CD4-positive, alpha-beta T cell treated with Interleukin-2 at 100 ng/mL for 4 hours (primary cell): ENCODE measurements around the gene GNG3.
"Not testable (repeated sequence)": the region's sequence is repeated elsewhere in the genome, so short reads cannot be mapped to it uniquely, and the experiment has no call there.

Experiments used
- DNase-seq: peaks from one replicate; pipeline ENCODE4 v3.0.0-alpha.2; 2020; ENCODE audit warnings: low spot score

Gene GNG3

DNA sequence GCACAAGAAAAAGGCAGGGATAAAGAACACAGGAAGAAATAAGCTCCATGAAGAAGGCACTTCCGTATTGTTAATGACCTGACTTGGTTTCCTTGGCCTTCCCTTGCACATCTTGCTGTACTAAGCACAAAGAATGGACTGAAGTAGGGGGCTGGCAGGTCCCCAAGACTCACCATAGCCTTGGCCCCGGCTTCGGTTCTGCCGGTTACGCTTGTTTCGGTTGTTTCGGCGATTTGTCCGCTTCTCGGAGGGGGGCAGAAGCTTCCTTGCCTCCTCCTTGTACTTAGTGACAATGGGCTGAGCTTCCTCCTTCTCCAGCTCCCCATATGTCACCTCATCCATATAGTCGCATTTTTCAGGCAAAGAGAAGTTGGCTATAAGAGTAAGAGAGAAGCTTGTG, 9.3 kb downstream of the GNG3 start:
- DNase-seq: no peak

DNA sequence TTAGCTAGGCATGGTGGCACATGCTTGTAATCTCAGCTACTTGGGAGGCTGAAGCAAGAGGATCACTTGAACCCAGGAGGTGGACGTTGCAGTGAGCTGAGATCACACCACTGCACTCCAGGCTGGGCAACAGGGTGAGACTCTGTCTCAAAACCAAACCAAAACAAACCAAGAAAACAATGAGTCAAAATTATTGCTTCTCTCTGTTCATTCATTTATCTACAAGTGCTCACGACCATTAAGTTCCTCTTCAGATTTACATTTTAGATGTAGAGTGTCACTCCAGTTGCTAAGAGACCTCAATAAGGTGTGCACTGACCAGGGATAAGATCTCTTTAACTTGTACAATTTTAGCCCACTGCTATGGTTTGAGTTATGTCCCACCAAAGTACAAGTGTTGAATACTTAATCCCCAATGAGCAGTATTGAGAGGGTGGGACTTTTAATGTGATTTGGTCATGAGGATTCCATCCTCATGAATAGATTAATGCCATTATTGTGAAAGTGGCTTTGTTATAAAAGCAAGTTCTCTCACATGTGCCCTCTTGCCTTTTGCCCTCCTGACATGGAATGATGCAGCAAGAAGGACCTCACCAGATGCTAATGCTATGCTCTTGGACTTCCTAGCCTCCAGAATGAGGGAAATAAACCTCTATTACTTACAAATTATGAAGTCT, 12.0 kb downstream of the GNG3 start:
- no peak for DNase-seq

- no peak for DNase-seq
Measured at GRCh38 chr11:62721994-62722393, 14.5 kb downstream of the GNG3 start.

DNA sequence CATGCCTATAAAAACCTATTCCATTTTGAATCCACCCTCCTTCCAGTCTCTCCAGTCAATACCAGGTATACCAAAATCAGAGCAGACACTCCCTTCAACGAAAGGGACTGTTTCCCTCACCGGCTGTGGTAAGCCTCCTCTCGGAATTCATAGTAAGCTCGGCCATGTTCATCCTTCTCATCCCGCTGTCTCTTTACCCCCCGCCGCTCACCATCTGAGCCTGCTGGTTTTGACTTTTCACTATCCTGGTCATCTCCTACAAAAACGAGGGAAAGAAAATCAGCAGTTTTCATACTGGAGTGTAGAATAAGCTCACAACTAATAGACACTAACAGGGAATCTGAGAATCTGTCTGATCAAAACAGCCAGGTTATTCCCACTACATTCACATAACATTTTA, 16.7 kb downstream of the GNG3 start:
- no peak for DNase-seq

DNA sequence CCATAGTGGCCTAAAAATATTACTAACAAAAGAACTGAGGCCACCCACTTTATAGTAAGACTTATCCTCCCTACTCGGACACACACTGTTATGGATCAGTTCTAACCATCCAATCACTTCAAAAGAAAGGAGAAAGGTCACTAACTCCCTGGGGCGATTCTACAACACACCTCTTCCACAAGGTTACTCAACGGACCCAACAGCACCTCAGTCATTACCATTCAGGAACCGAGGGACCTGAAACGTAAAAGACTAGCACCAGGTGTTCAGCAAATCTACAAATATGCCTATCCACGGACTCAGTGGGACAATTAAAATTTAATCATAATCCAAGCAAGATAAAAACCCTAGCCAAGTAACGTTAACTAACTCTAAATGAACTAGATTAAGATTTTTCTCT, 18.2 kb downstream of the GNG3 start:
- no peak for DNase-seq

GRCh38 chr11:62726156-62726914, 18.9 kb downstream of the GNG3 start:
- no peak for DNase-seq

- no peak for DNase-seq
Measured at GRCh38 chr11:62726915-62727164, 19.4 kb downstream of the GNG3 start.

- DNase-seq: peak; percentile 99
Measured at GRCh38 chr11:62727165-62727871, 19.8 kb downstream of the GNG3 start, which contains the start of gene HNRNPUL2. HNRNPUL2 (minus strand) TSS chr11:62727457; CDS start chr11:62727156, 301 bp downstream.

DNA sequence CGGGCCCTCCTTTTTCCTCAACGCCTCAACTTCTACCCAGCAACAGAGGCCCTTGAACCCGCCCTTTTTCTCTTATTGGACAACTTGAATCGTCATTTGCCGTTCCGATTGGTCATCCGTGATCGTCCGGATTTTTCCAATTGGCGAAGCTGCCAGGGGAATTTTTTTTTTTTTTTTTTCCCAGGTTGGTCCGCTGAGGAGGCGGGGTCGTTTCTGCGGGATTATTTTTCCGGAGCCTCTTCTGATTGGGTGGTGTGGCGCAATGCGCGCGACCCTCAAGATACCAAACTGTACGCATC, 20.3 kb downstream of the GNG3 start:
- DNase-seq: peak; percentile 96

DNA sequence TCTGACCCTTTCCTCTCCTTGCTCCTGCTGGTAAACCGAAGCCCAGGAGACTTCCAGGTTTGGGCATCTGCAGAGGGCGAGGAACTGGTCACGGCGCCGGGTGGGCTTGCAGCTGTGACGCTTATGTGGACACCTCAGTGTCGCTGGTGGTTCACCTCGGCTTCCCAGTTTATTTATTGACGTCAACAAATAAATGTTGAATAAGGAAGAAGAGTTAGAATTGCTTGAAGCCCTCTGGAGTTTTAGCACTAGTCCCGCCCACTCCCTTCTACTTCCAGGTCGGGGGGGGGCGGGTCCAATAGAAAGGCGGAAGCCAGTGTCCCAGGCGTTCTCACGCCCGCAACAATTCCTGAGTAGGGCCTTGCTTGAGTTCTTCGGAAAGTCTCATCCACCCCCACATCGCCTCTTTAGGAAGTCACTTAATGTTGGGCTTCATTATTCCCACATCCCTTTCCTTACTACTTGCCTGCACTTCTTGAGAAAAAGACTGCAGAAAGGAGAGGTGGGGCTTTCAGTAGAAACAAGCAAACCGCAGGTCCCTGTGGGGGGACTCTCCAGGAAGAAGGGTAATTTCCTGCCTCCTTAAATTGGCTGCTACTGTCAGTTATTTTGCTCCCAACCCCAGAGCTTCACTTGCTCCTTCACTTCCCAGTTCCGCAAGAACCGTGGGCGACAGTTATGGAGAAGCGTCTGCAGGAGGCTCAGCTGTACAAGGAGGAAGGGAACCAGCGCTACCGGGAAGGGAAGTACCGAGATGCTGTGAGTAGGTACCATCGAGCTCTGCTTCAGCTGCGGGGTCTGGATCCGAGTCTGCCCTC, 20.9 kb downstream of the GNG3 start, which contains the start of gene TTC9C:
TTC9C (plus strand) TSS at position 316 of the 818 bp plus-strand sequence; CDS start at position 679, 363 bp downstream.
- peak; percentile 78 for DNase-seq

GRCh38 chr11:62730076-62730475, 22.6 kb downstream of the GNG3 start:
- DNase-seq: not testable (repeated sequence)

GRCh38 chr11:62732830-62733229, 25.4 kb downstream of the GNG3 start:
- DNase-seq: no peak

- DNase-seq: no peak
Measured at GRCh38 chr11:62737196-62737595, 29.7 kb downstream of the GNG3 start.

- no peak for DNase-seq
Measured at GRCh38 chr11:62747475-62748160, 40.1 kb downstream of the GNG3 start.

DNA sequence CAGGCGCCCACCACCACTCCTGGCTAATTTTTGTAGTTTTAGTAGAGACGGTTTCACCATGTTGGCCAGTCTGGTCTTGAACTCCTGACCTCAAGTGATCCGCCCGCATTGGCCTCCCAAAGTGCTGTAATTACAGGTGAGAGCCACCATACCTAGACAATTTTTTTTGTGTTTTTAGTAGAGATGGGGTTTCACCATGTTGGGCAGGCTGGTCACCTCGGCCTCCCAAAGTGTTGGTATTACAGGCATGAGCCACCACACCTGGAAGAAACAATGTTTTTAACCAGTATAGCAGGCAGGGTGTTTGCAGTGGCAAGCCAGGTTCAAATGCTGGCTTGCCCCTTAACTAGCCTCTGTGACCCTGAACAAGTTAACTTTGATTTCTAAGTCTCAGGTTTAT, 42.5 kb downstream of the GNG3 start:
- DNase-seq: not testable (repeated sequence)

DNA sequence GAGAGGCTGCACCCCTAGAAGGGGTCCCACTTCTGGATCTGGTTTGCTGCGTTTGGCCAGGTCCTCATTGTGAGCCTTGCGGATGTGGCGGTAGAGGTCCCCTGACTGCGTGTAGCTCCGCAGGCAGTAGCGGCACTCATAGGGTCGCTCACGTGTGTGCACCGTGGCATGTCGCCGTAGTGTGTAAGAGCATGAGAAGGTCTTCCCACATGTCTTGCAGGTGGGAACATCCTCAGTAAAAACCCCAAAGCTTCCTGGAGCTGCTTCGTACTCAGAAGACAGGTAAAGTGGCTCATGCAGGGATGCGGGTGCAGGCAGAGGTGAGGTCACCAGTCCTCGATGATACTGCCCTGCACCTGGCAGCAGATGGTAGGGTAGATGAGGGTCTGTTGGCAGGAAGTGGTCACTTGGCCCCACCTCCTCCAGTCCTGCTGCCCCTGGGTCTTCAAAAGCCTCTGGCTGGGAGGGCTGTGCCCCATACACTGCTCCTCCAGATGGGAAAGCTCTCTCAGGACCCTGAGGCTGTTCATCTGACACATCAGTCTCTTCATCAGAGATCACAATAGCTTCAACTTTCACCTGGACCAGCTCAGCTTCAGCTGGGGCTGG, 44.8 kb downstream of the GNG3 start:
- no peak for DNase-seq

GRCh38 chr11:62752994-62753735, 45.7 kb downstream of the GNG3 start:
- no peak for DNase-seq

DNA sequence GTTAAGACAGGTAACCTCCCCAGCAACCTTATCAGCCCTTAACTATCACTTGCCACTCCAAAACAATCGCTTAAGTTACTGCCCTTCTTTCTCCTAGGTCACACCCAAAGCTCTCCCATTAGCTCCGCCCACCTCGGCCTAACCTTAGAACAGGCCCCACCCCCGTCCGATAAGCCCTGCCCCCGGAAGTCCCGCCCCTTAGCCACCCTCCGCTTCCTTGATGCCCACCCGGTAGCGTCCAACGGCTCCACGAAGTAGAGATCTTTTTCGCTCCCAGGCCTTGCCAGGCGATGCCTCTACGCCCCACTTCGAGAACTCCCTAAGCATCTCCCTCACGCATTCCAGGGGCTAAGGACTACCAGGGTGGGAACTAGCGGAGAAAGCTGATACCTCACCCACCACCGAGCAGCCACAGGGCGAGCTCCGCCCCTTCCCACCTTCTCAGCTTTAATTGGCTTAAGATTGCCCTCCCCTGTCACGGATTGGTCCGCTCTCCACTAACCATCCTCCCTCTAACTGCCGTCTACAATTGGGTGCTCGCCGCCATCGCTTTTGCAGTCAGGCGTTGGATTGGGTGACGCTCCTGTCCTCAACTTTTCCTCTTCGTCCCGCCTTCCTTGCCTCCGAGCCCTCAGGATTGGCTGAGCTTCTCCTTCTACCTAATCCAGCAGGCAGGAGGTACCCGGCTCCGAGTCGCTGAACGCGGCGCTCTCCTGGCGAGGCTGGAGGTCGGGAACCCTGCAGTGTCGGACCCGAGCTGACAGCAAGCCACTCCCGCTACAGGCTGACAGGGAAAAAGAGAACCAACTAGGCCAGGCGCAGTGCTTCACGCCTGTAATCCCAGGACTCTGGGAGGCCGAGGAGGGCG, 46.5 kb downstream of the GNG3 start, which contains the start of gene ZBTB3:
ZBTB3 (minus strand) TSS at position 425 of the 868 bp plus-strand sequence. CDS start 496 bp downstream, outside the sequence.
- DNase-seq: peak; percentile 99

GRCh38 chr11:62755086-62755615, 47.7 kb downstream of the GNG3 start:
- DNase-seq: no peak
